A673 (cell line): ENCODE results near the gene FDXR.

ENCODE experiments used
- EZH2 ChIP-seq: fragments of 200-600 bp; sonication (generic); IDR thresholded peaks from 2 replicates; pipeline ENCODE4 v1.6.1; 2017; ENCODE audit warnings: borderline replicate concordance, low read depth, mild to moderate bottlenecking, mixed read lengths, antibody characterized with exemption, low read length; ENCODE audit not compliant: poor library complexity, severe bottlenecking
- TF ChIP-seq, protein P1 (sequence below): fragments of 300-800, 200-600 bp; sonication (generic); conservative IDR thresholded peaks from 2 replicates; pipeline ENCODE4 v1.5.1; 2017; ENCODE audit warnings: low read depth, mild to moderate bottlenecking, antibody characterized with exemption, low read length, moderate library complexity, mixed read lengths

- TF ChIP-seq, protein P1, sequence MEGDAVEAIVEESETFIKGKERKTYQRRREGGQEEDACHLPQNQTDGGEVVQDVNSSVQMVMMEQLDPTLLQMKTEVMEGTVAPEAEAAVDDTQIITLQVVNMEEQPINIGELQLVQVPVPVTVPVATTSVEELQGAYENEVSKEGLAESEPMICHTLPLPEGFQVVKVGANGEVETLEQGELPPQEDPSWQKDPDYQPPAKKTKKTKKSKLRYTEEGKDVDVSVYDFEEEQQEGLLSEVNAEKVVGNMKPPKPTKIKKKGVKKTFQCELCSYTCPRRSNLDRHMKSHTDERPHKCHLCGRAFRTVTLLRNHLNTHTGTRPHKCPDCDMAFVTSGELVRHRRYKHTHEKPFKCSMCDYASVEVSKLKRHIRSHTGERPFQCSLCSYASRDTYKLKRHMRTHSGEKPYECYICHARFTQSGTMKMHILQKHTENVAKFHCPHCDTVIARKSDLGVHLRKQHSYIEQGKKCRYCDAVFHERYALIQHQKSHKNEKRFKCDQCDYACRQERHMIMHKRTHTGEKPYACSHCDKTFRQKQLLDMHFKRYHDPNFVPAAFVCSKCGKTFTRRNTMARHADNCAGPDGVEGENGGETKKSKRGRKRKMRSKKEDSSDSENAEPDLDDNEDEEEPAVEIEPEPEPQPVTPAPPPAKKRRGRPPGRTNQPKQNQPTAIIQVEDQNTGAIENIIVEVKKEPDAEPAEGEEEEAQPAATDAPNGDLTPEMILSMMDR, result no peak
- no peak for TF ChIP-seq EZH2
These were observed 41.2 kb downstream of the FDXR start for GRCh38 chr17:74831444-74832146.
